ENCODE results near the gene UQCRHL.

The UQCRHL gene

GRCh38 chr1:15758953-15759661 lies 48.3 kb downstream of the UQCRHL start:
- no peak for DNase-seq (ENCODE audit: low read depth in 2 of 2)

- DNase-seq (ENCODE audit: low read depth in 2 of 2), result no peak
These were observed 49.0 kb downstream of the UQCRHL start, which contains the start of gene FBLIM1 for GRCh38 chr1:15758343-15758931. TSS of gene FBLIM1 (plus strand) at chr1:15758795. CDS start at chr1:15764984, 6,189 bp downstream.

- no peak for DNase-seq (ENCODE audit: low read depth in 2 of 2)
These were observed 49.7 kb downstream of the UQCRHL start for GRCh38 chr1:15757575-15758342.
